SKM-1 treated with dmso at 0.1 percent for 144 hours (cell line): Measurements from ENCODE around the gene FBXO36.

Source experiments
- DNase-seq: peaks from one replicate; lab custom pipeline; 2025; ENCODE audit not compliant: unreplicated experiment; lab: John Stamatoyannopoulos, UW

The FBXO36 gene

DNA sequence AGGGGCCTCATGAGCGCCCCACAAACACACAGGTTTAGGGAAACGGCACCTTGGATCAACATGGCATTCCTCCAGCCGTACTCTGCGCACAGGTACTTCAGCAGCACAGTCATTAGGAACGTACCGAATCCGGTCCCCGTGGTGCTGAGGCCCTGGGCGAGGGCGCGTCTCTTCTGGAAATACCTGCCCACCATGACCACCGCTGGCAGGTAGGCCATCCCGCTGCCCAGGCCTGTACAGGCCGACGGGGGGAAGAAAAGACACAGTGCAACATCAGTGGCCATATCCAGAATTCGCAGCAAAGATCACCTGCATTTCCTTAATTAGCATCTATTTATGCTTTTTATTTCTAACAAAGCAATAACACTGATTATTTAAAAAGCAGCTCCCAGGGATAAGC lies 124.2 kb downstream of the FBXO36 start:
- DNase-seq, result no peak

DNA sequence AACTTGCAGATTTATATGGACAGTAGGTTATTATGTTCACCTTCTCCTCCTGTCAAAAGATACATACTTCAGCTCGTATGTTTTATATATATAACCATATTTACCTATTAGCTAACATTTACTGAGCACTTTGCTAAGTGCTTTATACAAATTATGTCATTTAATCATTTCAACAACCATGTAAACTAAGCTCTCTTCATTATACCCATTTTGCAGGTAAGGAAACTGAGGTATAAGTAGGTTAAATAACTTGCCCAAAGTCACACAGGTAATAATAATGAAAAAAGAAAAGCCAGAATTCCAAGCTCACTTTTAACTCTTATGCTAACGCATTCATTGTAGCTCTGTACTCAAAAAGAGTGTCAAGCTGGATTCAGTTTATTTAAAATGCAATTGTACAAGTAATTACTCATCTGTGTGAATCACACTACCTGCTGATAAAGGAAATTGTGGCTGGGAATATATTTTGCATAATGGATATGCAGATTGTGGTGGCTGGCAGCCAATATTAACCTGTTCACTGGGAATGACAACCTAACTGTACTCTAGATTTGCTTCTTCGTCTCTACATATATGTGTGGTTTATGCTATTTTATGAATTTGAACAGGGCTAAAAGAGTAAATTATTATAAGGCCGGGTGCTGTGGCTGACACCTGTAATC lies 125.8 kb downstream of the FBXO36 start:
- no peak for DNase-seq

DNA sequence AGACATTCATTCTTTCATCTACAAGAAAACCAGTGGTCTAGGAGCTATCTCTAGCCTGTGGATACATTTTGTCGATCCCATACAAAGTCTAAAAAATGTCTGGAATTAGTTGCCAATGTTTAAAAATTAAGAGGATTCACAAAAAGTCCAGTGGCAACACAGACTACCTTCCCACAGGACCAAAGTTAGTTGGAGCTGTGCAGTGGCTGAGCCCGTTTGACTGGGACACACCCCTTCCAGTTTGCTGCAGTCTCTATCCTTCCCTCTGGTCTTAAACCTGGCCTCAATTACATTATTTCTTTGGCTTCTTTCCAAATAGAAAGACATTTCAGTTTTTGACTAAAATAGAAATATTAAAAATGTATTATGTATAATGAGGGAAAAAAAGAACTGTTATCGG lies 127.8 kb downstream of the FBXO36 start:
- no peak for DNase-seq

DNA sequence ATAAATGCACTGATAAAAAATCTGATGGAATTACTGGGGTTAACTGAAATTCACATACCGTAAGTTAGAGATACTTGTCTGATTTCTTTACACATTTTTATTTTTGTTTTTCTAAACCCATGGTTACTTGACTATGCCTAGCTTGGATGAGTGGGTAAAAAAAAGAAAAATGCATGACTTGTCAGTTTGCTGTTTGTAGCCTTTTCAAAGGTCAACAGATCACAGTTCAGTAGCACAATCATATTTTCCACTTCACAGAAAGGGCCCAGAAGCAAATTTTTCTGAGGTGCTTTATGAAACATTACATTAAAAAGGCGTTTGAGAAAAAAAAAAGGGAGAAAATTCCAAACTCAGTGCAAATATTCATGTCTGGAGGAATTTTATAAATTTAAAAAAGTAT lies 130.0 kb downstream of the FBXO36 start:
- no peak for DNase-seq

DNA sequence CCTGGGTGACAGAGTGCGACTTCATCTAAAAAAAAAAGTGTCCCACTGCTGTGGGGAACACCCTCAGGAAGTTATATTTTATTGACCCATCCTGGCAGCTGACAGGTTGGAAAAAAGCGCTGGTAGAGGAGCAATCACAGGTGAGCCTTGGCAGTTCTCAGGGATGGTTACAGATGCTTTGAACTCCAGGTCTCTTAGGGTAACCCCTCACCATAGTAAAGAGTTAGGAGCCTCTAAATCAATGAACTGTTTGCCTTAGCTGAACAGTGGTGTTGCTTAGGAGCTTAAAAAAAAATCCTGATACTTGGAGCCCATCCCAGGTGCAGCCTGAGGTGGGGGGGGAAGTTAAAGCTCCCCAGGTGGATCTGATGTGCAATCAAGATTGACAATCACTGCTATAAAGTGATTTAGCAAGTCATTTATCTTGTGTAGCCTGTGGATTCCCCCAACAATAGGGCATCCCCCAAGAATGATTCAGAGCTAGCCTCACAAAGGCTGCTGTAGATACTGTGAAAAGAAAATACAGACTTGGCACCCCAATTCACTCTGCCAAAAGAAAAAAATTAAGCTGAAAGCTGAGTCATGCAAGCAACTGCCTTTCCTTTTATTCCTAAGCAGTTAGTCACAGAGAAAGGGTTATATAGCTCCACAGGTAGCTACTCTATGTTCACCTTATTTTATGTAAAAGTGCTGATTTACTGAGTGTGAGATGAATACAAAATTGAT lies 131.6 kb downstream of the FBXO36 start:
- DNase-seq, result no peak

DNA sequence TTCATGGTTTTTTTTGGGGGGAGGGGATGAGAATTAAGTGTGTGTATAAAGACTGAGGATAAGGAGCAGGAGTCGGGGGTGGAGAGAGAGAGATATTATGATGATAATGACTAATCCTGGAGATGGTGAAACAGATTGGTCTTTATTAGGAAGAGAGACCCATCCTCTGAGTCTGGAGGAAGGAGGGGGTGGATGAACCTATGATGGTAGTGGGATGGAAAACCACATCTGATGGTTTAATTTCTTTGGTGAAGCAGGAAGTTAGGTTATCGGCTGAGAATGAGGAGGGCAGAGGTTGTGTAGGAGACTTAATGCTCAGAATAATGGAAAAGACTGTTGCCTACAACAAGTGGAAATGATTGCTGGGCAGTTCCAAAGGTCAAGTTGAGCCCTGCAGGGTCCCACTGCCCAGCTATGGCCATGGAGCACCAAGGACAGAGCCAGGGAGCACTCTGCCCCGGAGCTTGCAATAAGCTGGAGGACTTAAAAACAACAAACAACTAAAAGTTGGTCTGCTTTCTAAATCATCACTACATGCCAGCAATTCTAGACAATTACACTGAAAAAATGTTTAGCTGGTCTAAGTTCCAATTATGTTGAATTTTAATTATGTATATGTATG lies 138.5 kb downstream of the FBXO36 start:
- DNase-seq, result no peak
